HG02571 (cell line): ENCODE results near the gene SSBP1.
"Not testable (repeated sequence)": the region's sequence is repeated elsewhere in the genome, so short reads cannot be mapped to it uniquely, and the experiment has no call there.

Source experiments
- ATAC-seq: cut with Tn5 transposase; IDR thresholded peaks from one replicate; pipeline ENCODE4 v1.9.1; 2021; ENCODE audit warnings: mild to moderate bottlenecking, moderate library complexity; ENCODE audit not compliant: unreplicated experiment

The SSBP1 gene

GRCh38 chr7:141737836-141738591, at the start of gene SSBP1:
Gene SSBP1 (plus strand): TSS chr7:141738358. CDS start chr7:141739167, 809 bp downstream.
- ATAC-seq, result peak; percentile 96

- not testable (repeated sequence) for ATAC-seq
These were observed 48.9 kb upstream of the SSBP1 start for GRCh38 chr7:141689072-141689825.

GRCh38 chr7:141691540-141691939, 46.6 kb upstream of the SSBP1 start:
- ATAC-seq, result no peak

GRCh38 chr7:141691961-141692360, 46.2 kb upstream of the SSBP1 start:
- ATAC-seq, result no peak

- no peak for ATAC-seq
These were observed 45.1 kb upstream of the SSBP1 start for GRCh38 chr7:141693082-141693481.

- ATAC-seq, result no peak
These were observed 42.3 kb upstream of the SSBP1 start for GRCh38 chr7:141695803-141696289.

GRCh38 chr7:141696348-141696747, 41.8 kb upstream of the SSBP1 start:
- ATAC-seq, result no peak

- no peak for ATAC-seq
These were observed 40.8 kb upstream of the SSBP1 start for GRCh38 chr7:141697211-141697871.

GRCh38 chr7:141698247-141699015, 39.7 kb upstream of the SSBP1 start:
- ATAC-seq, result no peak

- no peak for ATAC-seq
These were observed 38.3 kb upstream of the SSBP1 start for GRCh38 chr7:141699860-141700259.

GRCh38 chr7:141700296-141700847, 37.8 kb upstream of the SSBP1 start:
- ATAC-seq, result no peak

- peak; percentile 18 for ATAC-seq
These were observed 37.2 kb upstream of the SSBP1 start for GRCh38 chr7:141700848-141701371.

- ATAC-seq, result peak; percentile 79
These were observed 36.6 kb upstream of the SSBP1 start for GRCh38 chr7:141701489-141702046.

- peak; percentile 79 for ATAC-seq
These were observed 36.1 kb upstream of the SSBP1 start, which contains the start of gene DENND11 for GRCh38 chr7:141702047-141702567. Gene DENND11 (minus strand): TSS chr7:141702166. CDS start chr7:141702153, 13 bp downstream.

GRCh38 chr7:141702892-141703291, 35.3 kb upstream of the SSBP1 start:
- ATAC-seq, result no peak

GRCh38 chr7:141704112-141704511, 34.0 kb upstream of the SSBP1 start:
- ATAC-seq, result no peak

- no peak for ATAC-seq
These were observed 33.4 kb upstream of the SSBP1 start for GRCh38 chr7:141704741-141705140.

- no peak for ATAC-seq
These were observed 31.7 kb upstream of the SSBP1 start for GRCh38 chr7:141706239-141707064.

- ATAC-seq, result no peak
These were observed 29.8 kb upstream of the SSBP1 start, which contains the start of gene WEE2 for GRCh38 chr7:141708351-141708750. Gene WEE2 (plus strand): TSS chr7:141708353. CDS start chr7:141708759, 406 bp downstream.
